C4-2B (cell line): ENCODE measurements around the gene TVP23C.

Experiments
- ZFX ChIP-seq: fragments of 450-650 bp; IDR thresholded peaks from 2 replicates; pipeline ENCODE4 v1.6.1; 2017
- TF ChIP-seq, protein P1 (sequence below): fragments of 450-650 bp; conservative IDR thresholded peaks from 2 replicates; pipeline ENCODE4 v1.5.1; 2017; ENCODE audit warnings: mild to moderate bottlenecking

DNA sequence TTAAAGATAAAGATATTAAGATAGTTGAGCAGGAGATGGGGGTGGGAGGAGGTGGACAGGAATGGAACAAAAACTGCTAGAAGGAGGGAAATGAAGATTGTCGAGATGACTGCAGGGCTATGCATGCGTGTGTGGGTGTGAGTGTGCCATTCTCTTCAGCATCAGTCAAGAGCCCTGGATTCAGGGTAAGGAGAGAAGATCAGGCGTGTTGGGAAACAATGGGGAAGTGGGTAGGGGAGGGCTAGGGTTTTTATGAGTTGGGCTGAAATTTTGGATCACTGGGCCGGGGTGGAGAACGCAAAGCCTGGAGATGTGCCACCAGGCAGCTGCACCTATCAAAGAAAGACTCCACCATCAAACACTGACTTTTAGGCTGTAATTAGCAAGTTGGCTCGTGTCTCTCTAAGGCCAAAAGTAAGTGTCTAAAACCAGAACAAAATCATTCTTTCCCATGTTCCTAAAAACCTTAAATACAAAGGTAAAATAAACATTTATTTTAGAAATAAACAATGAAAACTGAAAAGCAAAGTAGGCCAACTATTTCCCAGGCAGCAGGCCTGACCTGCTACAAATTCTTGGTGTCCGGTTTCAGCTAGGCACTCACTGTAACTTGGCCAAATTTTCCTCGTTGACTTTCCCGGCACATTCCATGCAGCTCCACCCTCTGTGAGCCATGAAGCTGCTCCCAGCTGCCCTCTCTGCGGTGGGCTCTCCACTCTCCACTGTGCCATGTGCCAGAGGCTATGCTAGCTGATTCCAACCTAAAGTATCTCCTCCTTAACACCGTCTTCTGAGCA, 100.1 kb downstream of the TVP23C start:
- TF ChIP-seq ZFX, result no peak
- TF ChIP-seq, protein P1, sequence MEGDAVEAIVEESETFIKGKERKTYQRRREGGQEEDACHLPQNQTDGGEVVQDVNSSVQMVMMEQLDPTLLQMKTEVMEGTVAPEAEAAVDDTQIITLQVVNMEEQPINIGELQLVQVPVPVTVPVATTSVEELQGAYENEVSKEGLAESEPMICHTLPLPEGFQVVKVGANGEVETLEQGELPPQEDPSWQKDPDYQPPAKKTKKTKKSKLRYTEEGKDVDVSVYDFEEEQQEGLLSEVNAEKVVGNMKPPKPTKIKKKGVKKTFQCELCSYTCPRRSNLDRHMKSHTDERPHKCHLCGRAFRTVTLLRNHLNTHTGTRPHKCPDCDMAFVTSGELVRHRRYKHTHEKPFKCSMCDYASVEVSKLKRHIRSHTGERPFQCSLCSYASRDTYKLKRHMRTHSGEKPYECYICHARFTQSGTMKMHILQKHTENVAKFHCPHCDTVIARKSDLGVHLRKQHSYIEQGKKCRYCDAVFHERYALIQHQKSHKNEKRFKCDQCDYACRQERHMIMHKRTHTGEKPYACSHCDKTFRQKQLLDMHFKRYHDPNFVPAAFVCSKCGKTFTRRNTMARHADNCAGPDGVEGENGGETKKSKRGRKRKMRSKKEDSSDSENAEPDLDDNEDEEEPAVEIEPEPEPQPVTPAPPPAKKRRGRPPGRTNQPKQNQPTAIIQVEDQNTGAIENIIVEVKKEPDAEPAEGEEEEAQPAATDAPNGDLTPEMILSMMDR, result no peak
